ENCODE results near the gene POLR2J2.
"Not testable (repeated sequence)": the region's sequence is repeated elsewhere in the genome, so short reads cannot be mapped to it uniquely, and the experiment has no call there.

POLR2J2 gene

GRCh38 chr7:102671166-102671955 is at the start of gene POLR2J2:
TSS of gene POLR2J2 (minus strand) at chr7:102671663. CDS start at chr7:102671601, 62 bp downstream.
- DNase-seq: not testable (repeated sequence)

- not testable (repeated sequence) for DNase-seq
Observed at GRCh38 chr7:102718491-102718890, 47.0 kb upstream of the POLR2J2 start.

DNA sequence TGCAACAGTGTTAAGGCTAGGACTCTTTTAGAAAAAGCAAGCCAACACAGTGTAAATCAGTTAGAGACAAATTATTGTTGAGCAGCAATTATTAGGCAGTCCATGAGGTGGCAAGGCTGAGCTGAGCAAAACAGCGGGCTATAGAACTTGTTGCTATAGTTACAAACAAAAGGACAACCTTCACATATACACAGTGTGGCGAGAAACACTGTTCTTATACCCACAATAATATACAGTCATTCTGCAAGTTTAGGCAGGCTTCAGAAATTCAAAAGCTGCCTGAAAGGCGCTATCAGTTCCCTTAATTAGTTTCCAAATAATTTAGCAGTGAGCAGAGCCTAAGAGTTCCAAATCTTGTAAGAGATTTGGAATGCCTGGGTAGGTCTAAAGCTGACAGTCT is 44.3 kb upstream of the POLR2J2 start:
- not testable (repeated sequence) for DNase-seq

GRCh38 chr7:102714774-102715522 is 43.5 kb upstream of the POLR2J2 start:
- DNase-seq: not testable (repeated sequence)

DNA sequence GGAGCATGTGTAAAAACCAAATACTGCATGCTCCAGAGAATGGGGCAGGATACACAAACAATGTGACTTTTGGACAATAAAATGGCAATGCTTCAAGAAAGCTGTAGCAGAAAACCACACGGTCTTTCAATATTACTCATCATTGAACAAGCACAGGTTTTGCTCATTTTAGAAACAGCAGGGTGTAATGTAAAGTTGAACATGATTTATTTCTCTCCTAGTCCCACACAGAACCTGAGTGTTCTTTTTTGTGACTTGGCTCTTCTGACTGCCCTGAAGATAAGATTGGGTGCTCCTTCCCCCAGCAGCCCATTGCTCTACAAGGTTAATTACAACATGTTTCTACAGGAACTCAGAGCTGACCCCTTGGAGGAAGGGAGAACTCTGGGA is 42.2 kb upstream of the POLR2J2 start:
- DNase-seq: not testable (repeated sequence)

GRCh38 chr7:102713011-102713690 is 41.7 kb upstream of the POLR2J2 start:
- DNase-seq: not testable (repeated sequence)

DNA sequence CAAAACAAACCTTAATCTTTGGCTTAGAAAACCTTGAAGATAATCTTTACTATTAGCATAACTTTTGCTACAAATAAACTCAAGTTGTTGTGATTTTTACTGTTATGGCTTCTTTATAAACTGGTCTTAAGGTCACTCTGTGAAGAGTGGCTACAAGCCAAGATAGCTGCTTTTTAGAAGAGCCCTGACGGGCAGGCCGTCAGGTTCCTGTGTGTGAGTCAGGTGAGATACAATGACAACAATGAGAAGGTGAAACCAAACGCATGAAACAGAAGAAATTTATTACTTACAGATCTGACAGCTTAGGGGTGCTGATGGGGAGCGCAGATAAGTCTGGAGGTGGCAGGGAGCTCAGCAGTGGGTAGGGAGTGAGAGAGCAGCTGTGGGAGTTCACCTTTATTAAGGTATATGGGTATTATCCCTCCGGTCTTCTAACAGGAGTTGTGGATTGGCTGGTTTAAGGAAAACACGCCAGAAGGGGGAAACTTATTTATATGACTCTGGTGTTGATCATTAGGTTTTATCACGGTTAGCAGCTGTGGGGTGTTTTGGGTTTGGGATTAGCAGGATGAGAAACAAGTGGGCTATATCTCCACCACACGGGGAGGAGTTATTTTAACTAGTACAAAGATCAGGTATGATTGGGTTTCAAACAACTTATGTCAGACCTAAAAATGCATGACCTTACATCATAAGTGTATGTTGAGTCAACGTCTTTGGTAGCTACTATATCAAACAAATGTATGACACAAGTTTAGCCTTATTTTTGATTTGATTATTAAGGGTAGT is 27.7 kb upstream of the POLR2J2 start:
- not testable (repeated sequence) for DNase-seq

DNA sequence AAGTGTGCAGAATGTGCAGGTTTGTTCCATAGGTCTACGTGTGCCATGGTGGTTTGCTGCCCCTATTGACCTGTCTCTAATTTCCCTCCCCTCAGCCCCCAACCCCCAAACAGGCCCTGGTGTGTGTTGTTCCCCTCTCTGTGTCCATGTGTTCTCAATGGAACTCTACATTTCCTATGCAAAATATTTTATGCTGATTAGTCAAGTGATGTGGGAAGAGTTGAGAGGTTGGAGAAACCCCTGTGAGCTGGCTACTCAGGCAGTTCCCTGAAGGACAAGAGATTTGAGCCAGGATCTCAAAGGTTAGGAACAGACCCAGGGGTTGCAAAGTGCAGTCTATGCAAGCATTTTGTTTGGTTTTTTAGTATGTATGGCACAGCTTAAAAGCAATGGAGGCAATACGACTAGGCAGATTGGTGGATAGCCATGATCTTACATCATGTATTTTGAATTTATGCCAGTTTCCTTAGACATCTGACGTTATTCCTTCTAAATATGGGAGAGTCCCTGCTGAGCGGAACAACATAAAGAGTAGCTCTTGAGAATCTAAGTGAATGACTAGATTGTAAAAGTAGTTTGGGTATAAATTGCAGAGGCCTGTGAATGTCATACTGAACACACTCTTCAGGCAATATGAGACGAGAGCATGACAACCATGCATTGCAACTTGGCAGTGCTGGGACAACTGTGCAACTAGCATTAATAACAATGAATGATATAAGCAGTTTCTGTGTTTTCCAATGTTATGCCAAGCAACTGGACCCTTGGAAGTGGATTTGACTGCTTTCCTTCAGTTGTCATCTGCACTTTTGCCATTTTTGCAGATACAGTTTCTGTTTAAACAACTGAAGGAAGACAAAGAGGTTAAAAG is 26.4 kb upstream of the POLR2J2 start:
- not testable (repeated sequence) for DNase-seq

DNA sequence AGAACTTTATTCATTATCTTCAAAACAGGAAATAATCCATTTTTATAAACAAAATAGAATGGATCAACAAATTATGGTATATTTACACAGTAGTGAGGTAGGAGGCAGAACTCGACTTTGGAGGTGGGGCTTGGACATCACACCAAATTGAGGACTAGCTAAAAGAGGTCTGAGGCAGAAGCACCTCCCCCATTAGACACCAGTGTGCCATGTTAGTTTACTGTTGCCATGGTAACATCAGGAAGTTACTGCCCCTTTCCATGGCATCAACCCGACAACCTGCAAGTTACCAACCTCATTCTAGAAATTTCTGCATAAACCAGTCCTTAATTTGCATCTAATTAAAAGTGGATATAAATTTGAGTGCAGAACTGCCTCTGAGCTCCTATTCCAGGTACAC is 24.5 kb upstream of the POLR2J2 start:
- DNase-seq: not testable (repeated sequence)

- DNase-seq: not testable (repeated sequence)
Observed at GRCh38 chr7:102695033-102695552, 23.6 kb upstream of the POLR2J2 start.

GRCh38 chr7:102694008-102694407 is 22.5 kb upstream of the POLR2J2 start:
- DNase-seq: not testable (repeated sequence)

- DNase-seq: not testable (repeated sequence)
Observed at GRCh38 chr7:102690602-102691001, 19.1 kb upstream of the POLR2J2 start.

- DNase-seq: not testable (repeated sequence)
Observed at GRCh38 chr7:102689436-102690282, 18.2 kb upstream of the POLR2J2 start.

DNA sequence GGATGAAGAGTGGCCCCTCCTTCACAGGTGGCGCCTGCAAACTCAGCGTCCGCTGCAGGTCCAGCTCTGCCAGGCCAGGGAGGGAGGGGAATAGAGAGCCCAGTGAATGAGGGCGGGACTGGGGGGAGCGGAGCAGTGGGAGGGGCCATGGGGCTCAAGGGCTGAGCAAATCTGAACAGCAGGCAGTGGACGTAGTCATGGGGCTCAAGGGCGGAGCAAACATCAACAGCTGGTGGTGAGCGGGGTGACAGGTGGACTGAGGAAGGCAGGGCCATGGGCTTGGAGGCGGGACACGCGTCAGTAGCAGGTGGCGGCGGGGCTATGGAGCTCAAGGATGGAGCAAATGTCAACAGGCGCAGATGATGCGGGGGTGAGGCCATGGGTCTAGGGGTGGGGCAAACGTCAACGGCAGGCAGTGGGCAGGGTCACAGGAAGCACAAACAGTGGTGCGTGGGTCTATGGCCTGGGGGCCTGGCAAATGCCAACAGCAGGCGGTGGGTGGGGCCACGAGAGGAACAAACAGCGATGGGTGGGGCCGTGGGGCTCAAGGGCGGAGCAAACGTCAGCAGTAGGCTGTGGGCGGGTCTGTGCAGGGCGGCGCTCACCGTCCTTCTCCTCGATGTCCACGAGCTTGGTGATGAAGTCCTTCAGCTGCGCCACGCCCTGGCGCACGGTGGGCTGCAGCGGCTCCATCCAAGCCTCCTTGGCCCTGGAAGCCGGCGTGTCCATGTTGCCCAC is 17.0 kb upstream of the POLR2J2 start:
- DNase-seq: not testable (repeated sequence)

DNA sequence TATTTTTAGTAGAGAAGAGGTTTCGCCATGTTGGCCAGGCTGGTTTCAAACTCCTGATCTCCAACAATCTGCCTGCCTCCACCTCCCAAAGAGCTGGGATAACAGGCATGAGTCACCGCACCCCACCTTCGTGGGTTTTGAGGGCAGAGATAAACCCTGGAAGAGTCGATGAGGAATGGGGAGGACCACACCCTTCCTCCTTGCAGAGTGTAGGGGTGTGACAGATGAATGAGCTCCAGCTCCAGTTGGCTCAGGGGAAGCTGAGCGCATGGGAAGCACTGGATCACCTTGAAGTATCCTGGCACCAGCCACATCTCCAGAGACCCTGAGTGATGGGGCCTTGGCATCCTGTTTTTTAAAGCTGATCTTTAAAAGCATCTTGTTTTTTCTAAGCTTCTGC is 11.1 kb upstream of the POLR2J2 start:
- DNase-seq: not testable (repeated sequence)

DNA sequence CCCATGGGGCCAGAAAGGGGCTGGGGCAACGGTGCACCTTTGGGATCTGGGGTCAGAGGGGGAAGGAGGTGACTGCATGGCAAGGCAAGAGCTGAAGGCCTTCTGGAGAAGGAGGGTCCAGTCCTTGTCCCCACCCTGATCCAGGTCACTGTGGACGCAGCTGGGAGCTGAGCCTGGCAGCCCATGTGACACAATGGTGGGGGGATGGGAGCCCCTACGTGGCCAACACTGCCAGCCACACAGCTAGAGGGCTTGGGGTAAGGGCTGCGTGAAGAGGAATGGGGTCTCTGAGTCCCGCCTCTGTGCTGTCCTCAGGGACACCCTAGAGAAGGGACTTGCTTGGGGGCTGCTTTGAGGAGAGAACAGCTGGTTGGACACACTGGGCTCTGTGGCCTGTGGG is 9.3 kb upstream of the POLR2J2 start:
- not testable (repeated sequence) for DNase-seq

DNA sequence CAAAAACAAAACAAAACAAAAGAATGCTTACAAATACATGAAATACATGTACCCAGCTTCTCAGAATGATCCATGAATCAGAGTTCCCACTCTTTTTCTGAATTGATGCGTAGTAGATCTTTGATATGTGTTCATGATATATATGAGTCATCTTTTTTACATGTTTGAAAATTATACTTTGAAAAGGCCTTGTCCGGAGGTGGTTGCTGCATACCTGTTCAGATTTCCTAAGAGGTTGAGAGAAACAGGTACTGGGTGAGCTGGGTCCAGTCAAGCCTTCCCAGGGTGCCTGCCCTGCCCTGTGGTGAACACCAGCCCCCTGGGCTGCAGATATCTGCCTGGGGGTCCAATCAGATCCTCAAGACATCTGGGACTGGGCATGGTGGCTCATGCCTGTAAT is 4.1 kb upstream of the POLR2J2 start:
- not testable (repeated sequence) for DNase-seq

- not testable (repeated sequence) for DNase-seq
Observed at GRCh38 chr7:102673447-102674067, 2.1 kb upstream of the POLR2J2 start.

DNA sequence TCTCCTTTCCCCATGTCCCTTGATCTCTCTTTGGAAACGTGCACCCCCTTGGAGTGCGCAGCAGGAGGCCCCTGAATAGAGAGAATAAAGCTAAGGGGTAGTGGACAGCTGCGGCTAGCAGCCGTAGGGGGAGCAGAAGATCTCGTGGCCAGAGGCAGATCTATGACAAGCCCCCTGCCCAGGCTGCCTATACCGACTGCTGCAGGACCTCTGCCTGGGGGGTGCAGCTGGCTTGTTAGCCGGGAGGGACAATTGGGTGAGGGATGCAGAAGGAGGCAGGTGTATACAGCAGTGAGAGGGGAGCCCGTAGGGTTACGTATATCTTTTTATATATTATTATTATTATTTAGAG is 469 bp upstream of the POLR2J2 start:
- not testable (repeated sequence) for DNase-seq
